ENCODE results near the gene CABP5.

Gene CABP5

DNA sequence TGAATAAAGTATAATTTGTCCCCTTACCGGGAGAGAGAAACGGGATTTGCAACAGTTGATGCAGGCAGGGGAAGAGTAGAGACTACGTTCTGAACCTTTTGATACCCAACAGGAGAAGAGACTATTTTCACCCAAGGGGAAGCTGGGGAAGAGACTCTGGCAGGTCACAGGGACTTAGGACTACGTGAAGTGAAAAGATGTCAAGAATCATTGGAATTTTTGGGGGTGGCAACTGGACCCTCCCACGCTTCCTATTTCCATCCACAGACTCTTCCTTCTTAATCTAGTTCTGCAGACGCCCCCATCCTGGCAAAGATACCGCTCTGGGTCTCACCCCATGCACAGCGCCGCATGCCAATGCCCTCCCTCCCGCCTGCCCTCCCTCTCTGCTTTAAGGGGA, 13.8 kb downstream of the CABP5 start:
- in situ Hi-C loops (cut with HindIII; ENCODE audit: low sequenced_read_pairs), result no loop called here
- TF ChIP-seq, protein P1, sequence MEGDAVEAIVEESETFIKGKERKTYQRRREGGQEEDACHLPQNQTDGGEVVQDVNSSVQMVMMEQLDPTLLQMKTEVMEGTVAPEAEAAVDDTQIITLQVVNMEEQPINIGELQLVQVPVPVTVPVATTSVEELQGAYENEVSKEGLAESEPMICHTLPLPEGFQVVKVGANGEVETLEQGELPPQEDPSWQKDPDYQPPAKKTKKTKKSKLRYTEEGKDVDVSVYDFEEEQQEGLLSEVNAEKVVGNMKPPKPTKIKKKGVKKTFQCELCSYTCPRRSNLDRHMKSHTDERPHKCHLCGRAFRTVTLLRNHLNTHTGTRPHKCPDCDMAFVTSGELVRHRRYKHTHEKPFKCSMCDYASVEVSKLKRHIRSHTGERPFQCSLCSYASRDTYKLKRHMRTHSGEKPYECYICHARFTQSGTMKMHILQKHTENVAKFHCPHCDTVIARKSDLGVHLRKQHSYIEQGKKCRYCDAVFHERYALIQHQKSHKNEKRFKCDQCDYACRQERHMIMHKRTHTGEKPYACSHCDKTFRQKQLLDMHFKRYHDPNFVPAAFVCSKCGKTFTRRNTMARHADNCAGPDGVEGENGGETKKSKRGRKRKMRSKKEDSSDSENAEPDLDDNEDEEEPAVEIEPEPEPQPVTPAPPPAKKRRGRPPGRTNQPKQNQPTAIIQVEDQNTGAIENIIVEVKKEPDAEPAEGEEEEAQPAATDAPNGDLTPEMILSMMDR (IDR thresholded peaks at IDR 0.05; ENCODE audit: low read depth, low read length), result no peak

DNA sequence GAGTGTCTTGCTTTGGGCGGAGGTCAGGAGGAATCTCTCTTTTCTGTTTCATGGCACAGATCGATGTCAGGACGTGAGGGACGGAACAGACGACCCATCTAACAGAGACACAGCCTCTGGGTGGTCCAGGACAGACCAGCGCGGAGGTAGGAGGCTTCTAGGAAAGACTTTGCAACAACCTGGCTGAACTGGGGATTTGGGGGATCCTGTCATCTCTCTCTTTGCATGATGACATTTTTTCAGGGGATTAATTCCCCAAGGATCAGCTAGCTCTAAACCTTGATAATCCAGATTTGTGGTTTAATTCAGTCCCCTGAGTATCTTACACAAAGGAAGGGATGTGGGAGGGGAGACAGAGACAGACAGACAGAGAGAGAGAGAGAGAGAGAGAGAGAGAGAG, 14.4 kb downstream of the CABP5 start:
- in situ Hi-C loops (cut with HindIII; ENCODE audit: low sequenced_read_pairs), result no loop called here
- TF ChIP-seq, protein P1 (IDR thresholded peaks at IDR 0.05; ENCODE audit: low read depth, low read length), result no peak
- DNase-seq (ENCODE audit: low read depth, low spot score), result no peak

More for the DNA sequence above, 13.8 kb downstream of the CABP5 start:
- no peak overlapping the region for H3K4me3 ChIP-seq (ENCODE audit: low read depth, low read length)
- DNase-seq (ENCODE audit: low read depth, low spot score), result no peak

DNA sequence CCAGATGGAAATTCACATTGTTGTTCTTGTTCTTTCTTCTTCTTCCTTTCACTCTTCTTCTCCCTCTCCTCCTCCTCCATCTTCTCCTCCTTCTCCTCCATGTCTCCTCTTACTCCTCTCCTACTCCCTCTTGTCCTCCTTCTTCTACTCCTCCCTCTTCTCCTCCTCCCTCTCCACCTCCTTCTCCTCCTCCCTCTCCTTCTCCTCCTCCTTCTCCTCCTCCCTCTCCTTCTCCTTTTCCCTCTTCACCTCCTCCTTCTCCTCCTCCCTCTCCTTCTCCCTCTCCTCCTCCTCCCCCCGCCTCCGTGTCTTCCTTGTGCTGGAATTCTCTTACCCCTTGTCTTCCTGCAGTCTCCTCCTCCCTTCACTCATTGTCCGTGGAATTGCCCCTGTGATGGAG, 18.4 kb downstream of the CABP5 start:
- H3K4me3 ChIP-seq (ENCODE audit: low read depth, low read length), result no peak overlapping the region
- no peak for DNase-seq (ENCODE audit: low read depth, low spot score)
- TF ChIP-seq, protein P1 (IDR thresholded peaks at IDR 0.05; ENCODE audit: low read depth, low read length), result no peak
- in situ Hi-C loops (cut with HindIII; ENCODE audit: low sequenced_read_pairs), result no loop called here

More for the DNA sequence above, 14.4 kb downstream of the CABP5 start:
- H3K4me3 ChIP-seq (ENCODE audit: low read depth, low read length), result no peak overlapping the region

GRCh38 chr19:48023518-48023917, 20.4 kb downstream of the CABP5 start:
- no peak for DNase-seq (ENCODE audit: low read depth, low spot score)

DNA sequence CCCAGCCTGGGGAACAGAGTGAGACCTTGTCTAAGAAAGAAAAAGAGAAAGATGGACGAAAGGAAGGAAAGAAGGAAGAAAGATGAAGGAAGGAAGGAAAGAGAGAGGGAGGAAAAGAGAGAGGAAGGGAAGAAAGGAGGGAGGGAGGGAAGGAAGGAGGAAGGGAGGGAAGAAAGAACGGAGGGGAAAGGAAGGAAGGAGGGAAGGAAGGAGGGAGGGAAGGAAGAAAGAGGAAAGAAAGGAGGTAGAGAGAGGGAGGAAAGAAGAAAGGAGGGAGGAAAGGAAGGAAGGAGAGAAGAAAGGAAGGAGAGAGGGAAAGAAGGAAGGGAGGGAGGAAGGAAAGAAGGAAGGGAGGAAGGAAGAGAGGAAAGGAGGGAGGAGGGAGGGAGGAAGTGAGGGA, 20.9 kb downstream of the CABP5 start:
- H3K4me3 ChIP-seq (ENCODE audit: low read depth, low read length), result no peak overlapping the region
- no peak for DNase-seq (ENCODE audit: low read depth, low spot score)
- in situ Hi-C loops (cut with HindIII; ENCODE audit: low sequenced_read_pairs), result no loop called here
- TF ChIP-seq, protein P1 (IDR thresholded peaks at IDR 0.05; ENCODE audit: low read depth, low read length), result no peak

More at GRCh38 chr19:48023518-48023917, 20.4 kb downstream of the CABP5 start:
- H3K4me3 ChIP-seq (ENCODE audit: low read depth, low read length), result no peak overlapping the region
- TF ChIP-seq, protein P1 (IDR thresholded peaks at IDR 0.05; ENCODE audit: low read depth, low read length), result no peak
- in situ Hi-C loops (cut with HindIII; ENCODE audit: low sequenced_read_pairs), result no loop called here

GRCh38 chr19:48020686-48021085, 23.2 kb downstream of the CABP5 start:
- H3K4me3 ChIP-seq (ENCODE audit: low read depth, low read length), result no peak overlapping the region
- DNase-seq (ENCODE audit: low read depth, low spot score), result no peak
- TF ChIP-seq, protein P1 (IDR thresholded peaks at IDR 0.05; ENCODE audit: low read depth, low read length), result no peak
- in situ Hi-C loops (cut with HindIII; ENCODE audit: low sequenced_read_pairs), result no loop called here

Data from astrocyte of the spinal cord (primary cell).